GM19240 (cell line): ENCODE data around the gene CDH4.

Source experiments
- DNase-seq: peaks from one replicate; pipeline ENCODE4 v3.0.0; 2011; ENCODE audit warnings: low spot score; ENCODE audit not compliant: insufficient read length

CDH4 gene

GRCh38 chr20:61251529-61252393 is at the start of gene CDH4:
TSS of gene CDH4 (plus strand) at chr20:61252261.
- no peak for DNase-seq

GRCh38 chr20:61203320-61203719 is 48.7 kb upstream of the CDH4 start:
- DNase-seq = no peak

DNA sequence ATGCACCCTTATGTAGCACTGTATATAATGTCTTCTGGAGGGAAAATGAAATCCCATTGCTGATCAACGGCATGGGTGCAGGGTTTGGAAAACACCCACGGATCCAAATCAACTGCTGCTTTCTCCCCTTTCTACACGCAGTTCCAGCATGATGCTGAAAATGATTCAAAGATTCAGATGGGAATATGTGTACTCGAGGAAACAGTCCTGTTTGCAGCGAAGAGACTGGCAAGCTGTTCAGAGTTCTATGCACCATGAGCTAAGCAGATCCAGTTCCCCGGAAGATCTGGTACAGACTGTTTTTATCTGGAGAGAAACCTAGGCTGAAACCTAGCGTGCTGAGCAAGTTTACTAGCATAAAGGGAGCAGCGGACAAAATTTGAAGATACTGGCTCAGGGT is 47.9 kb upstream of the CDH4 start:
- DNase-seq = no peak

DNA sequence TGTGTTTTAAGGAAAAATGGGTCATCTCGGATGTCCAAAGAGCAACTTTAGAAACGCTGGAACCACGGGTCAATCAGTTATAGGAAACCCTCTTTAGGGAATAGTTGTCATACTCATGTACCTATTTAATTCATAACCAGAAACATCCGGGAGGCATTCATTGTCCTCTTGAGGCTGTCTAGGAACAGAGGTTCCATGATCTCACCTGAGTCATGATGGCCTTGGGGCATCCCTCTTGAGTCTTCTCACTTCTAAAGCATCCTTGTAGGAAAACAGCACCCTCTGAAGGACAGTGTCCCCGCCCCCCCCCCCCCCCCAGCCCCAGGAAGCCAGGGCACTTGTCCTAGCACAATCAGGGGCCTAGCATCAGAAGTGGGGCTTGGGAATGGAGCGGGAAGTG is 46.3 kb upstream of the CDH4 start:
- no peak for DNase-seq

DNA sequence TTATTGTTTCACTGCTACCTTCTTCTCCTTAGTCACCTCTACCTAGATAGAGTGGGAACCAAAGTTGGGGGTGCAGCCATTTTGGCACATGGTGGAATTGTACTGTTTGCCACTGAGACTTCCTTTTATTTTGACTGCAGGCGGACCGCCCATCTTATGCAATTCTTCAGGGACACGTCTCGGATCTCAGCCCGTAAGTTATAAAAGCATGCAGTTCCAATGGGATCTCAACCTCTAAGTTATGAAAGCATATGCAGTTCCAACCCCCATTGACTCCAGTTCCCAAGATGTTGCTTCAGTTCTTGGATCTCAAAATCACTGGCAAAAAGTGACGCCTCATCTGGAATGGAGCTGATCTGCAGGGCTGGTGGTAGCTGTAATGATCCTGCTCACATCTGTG is 41.2 kb upstream of the CDH4 start:
- no peak for DNase-seq

DNA sequence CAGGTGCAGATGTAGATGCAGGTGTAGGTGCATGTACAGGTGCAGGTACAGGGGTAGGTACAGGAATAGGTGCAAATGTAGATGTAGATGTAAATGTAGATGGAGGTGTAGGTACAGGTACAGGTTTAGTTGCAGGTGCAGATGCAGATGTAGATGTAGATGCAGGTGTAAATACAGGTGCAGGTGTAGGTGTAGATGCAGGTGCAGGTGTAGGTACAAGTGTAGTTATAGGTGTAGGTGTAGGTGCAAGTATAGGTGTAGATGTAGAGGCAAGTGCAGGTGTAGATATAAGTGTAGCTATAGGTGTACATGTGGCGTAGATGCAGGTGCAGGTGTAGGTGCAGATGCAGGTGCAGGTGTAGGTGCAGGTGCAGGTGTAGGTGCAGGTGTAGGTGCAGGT is 34.2 kb upstream of the CDH4 start:
- DNase-seq = no peak

DNA sequence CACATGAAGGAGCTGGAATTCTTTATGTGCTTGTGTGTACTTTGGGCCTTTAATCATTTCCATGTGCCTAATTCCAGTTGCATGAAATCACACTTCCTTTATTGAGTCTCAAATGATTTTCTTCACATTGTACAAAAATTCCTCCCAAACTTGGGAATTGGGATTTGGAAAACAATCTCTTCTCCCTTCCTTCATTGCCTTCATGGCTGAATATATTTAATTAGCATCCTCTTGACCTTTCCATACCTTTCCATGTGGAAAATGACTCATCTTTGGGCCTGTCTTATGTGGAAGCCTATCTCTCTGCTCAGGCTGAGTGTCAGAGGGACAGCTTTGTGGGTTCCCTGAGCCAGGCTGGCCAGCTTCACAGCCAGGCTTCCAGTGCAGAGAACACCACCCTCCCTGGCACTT is 33.0 kb upstream of the CDH4 start:
- no peak for DNase-seq

- DNase-seq = no peak
Observed at GRCh38 chr20:61220131-61220530, 31.9 kb upstream of the CDH4 start.

GRCh38 chr20:61220626-61221325 is 31.3 kb upstream of the CDH4 start:
- no peak for DNase-seq

DNA sequence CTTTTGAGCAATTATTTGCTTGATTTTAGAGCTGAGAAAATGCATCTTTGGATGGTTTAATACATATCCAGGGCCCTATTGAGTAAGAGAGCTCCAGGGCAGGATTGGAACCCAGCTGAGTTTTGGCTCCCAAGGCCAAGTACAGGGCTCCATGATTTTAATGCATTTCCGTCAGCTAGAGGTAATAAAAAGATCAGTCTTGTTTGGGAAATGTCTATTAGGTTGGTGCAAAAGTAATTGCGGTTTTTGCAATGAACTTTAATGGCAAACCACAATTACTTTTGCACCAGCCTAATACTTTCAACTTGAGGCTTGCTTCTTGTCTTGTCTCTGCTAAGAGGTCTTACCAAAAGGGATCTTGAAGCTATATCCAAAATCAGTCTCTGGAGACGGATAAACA is 29.4 kb upstream of the CDH4 start:
- DNase-seq = no peak

GRCh38 chr20:61223121-61223520 is 28.9 kb upstream of the CDH4 start:
- no peak for DNase-seq

DNA sequence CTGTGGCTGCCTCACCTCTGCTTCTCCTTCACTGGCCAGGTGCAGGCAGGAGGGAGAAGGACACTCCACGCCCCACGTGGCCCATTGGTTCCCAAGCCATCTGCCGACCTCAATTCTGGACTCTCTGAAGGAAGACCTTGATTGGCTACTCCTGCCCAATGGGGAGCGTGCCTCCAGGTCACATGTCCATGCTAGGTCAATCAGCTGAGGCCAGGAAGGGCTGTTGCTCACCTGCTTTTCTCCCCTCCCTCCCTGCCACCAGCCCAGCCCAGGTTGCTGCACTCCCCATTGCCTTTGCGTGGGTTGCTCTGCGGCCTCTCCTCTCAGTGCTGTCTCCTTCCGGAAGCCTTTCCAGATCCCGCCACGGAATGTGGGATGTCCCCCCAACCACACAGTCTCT is 21.9 kb upstream of the CDH4 start:
- no peak for DNase-seq

GRCh38 chr20:61233590-61233989 is 18.5 kb upstream of the CDH4 start:
- DNase-seq = no peak

- DNase-seq = no peak
Observed at GRCh38 chr20:61234224-61234890, 17.7 kb upstream of the CDH4 start.

DNA sequence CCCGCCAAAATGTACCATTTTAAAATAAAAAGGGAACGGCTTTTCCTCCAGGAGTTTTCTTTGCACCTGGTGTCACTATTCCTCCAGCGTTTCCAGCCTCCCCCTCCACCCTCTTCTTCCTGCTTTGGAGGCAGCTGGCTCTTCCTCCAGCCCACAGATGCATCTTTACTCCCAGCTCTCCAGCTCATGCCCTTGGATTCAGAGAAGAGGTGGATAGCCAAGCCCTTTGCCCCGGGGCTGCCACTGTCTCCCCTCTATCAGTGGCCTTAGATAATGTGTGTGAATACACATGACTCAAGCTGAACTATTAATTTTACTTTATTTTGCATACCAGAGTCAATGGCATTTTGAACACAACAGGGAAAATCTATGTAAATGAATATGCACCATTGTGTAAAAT is 15.3 kb upstream of the CDH4 start:
- DNase-seq = no peak

DNA sequence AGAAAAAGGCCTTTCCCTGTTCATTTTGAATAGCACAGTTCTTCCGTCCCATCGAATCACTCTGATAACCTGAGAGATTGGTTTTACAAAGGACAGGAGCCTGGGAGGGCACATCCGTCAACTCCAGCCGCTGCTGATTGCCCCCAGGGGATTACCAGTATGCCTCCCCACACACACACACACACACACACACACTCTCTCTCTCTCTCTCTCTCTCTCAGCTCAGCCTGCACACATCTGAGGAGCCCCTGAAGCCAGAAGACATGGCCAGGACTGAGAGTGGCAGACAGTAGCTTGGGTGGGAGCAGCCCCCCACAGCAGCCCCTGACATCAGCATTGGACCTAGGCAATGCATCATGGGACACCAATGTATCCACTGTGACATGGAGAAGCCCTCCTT is 13.2 kb upstream of the CDH4 start:
- DNase-seq = no peak

DNA sequence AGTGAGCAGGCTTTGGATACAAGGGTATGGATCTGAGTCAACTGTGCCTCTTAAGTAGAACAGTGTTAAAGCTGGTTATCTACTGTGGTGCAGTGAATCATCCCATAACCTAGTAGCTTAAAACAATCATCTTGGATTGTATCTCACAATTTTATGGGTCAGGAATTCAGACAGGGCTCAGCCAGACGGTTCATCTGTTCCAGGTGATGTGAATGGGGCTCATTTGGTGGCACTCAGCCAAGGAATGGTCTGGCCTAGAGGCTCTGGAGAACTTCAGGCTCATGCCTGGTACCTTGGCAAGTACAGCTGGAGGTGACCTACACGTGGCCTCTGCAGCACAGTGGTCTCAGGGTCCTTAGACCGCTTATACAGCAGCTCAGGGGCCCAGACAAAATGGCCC is 11.2 kb upstream of the CDH4 start:
- DNase-seq = no peak

DNA sequence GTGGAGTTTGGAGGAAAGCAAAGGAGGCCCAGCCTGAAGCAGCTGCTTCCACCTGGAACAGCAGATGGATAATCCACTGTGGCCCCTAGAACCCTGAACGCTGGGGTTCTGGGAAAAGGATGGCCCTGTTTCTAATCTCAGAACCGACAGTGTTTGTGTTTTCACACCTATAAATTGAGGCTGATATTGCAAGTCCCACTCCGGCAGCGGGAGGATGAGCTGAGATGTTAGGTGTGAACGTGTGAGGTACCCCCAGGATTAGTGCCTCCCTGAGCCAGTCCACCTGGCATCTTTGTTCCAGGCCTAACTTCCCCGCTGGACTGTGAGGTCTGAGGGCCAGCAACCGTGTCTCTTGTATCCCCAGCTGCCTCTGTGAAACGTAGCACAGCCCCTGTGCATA is 7.8 kb upstream of the CDH4 start:
- no peak for DNase-seq

- no peak for DNase-seq
Observed at GRCh38 chr20:61246269-61246668, 5.8 kb upstream of the CDH4 start.

DNA sequence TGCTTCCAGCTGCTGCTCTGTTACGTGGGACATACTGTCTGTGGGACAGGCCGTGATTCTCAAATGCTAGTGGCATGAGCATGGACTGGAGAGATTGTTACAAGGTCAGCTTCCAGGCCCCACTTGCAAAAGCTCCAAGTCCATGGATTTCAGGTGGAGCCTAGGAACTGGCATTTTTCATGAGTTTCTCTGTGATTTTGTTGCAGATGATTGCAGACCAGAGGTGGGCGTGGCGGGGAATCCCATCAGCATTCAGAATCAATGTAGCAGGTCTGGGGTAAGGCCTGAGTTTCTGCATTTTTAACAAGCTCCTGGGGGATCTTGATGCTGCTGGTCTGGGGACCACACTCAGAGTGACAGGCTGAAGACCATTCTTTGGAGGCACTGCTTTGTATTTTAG is 2.4 kb upstream of the CDH4 start:
- DNase-seq = no peak

- no peak for DNase-seq
Observed at GRCh38 chr20:61252601-61253263, 671 bp downstream of the CDH4 start.

GRCh38 chr20:61253264-61253639 is 1.2 kb downstream of the CDH4 start:
- DNase-seq = no peak
